ENCODE measurements around the gene LRFN5.

The LRFN5 gene

GRCh38 chr14:41783403-41783802 is 176.7 kb downstream of the LRFN5 start:
- no peak for FAIRE-seq

- no peak for FAIRE-seq
Observed at GRCh38 chr14:41785696-41786095, 179.0 kb downstream of the LRFN5 start.

DNA sequence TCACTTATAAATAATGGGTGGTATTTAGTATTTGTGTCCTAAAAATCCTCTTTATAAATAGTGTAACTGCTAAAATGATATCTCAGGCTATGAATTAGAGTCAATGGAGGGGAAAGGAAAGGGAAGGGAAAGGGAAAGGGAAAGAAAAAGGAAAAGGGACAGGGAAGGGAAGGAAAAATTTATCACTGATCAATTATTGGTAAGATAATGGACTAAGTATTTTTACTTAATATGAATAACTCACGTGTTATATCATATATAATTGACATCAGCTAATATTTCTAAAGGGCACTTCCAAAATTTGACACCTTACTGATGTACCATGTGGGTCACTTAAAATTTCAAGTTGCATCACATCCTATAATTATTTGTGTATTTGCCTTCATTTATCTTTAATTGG is 193.1 kb downstream of the LRFN5 start:
- FAIRE-seq = no peak

DNA sequence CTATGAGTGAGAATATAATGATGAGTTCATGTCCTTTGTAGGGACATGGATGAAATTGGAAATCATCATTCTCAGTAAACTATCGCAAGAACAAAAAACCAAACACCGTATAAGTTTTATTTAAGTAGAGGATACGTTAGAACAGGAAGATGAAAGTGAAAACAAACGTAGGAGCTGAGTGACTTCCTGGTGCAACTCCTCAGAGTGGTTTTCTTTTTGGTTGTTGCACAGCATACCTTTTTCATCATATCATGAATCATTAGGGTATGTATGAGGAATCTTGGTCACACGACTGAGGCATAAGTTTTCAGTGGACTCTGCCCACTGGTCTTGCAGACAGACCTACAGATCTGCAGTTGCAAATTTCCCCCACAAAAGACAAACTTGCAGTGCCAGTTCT is 199.0 kb downstream of the LRFN5 start:
- no peak for FAIRE-seq

GRCh38 chr14:41806366-41806975 is 199.8 kb downstream of the LRFN5 start:
- FAIRE-seq = no peak

DNA sequence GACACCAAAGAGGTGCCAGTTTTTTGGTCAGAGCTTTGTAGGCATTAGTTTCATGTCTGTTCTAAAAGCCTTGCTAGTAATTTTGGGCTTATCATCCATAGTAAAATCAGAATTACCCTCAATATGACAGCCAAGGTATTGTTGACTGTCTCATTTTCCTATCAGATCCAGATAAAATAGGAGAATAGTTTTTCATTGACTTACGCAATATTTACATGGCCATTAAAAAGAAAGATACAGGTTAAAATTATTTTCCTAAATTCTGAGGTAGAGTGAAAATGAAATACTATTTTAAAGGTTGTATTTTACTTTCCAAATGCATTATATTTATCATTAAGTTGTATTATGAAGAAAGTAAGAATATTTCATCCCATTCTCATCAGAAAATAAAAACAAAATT is 203.7 kb downstream of the LRFN5 start:
- no peak for FAIRE-seq

DNA sequence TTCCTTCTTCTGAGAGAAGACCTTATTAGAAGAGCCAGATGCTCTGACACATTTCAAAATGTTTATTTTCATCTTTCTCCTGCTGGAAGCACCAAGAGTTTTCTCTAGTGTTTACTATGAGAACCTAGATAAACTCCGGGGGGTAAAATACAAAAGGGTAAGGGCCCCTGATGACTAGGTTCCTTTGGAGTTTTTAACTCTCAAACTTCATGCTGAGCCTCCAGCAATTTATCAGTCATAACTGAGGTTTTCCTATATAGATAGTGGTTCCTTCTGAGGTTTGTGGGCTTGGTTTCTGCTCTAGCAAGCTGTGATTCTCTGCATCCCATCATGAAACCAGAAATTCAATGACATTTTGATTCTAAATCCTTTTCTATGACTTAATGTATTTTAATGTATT is 210.9 kb downstream of the LRFN5 start:
- no peak for FAIRE-seq

GRCh38 chr14:41824441-41824840 is 217.8 kb downstream of the LRFN5 start:
- FAIRE-seq = no peak

GRCh38 chr14:41825622-41826021 is 218.9 kb downstream of the LRFN5 start:
- no peak for FAIRE-seq

GRCh38 chr14:41830714-41831406 is 224.2 kb downstream of the LRFN5 start:
- FAIRE-seq = no peak

- no peak for FAIRE-seq
Observed at GRCh38 chr14:41839661-41840060, 233.0 kb downstream of the LRFN5 start.

DNA sequence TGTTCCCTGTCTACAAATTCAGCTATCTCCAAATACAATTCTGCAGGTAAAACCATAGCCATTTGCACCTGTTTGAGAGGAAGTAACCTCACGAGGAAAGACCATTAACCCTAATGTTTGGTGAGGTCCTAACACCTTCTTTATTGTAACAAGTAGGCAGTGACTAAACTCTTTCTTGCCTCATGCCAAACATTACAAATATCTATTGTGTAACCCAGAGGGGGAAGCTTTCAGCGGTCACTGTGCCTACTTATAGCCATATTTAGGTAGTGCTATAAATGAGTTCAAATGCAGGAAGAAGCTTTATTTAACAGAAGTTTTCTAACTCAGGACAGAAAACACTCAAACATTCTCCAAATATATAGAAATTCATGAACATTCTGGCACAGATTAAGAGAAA is 252.7 kb downstream of the LRFN5 start:
- no peak for FAIRE-seq

DNA sequence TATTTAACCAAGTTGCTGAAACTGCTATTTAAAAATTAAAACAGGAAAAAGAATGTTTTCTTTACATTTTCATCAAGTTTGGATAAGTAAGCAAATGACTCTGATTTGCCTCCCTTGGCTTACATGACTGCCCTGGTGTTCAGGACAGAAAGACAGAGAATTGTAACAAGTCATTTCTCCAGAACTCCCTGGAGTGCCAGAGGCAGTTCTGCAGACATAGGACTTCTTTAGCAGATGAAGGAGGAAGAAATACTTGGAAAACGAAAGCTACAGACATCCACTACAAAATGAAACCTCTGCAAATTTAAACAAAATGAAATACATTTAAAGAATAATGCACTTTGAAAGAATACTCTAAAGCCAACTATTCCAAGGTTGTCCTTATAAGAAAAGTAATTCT is 253.9 kb downstream of the LRFN5 start:
- no peak for FAIRE-seq

DNA sequence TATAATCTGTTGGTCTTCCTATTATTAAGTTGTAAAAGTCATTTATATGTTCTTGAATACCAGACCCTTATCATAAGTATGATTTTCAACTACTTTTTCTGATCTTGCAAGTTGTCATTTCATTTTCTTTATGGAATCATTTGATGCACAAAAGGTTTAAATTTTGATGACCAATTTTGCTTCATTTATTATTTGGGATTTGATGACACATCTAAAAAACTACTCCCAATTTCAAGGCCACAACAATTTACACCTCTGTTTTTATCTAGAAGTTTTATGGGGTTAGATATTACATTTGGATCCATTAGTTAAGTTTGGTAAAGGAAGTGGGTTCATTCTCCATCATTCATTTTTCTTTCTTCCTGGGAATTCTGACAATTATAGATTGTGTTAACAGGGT is 259.2 kb downstream of the LRFN5 start:
- FAIRE-seq = no peak

DNA sequence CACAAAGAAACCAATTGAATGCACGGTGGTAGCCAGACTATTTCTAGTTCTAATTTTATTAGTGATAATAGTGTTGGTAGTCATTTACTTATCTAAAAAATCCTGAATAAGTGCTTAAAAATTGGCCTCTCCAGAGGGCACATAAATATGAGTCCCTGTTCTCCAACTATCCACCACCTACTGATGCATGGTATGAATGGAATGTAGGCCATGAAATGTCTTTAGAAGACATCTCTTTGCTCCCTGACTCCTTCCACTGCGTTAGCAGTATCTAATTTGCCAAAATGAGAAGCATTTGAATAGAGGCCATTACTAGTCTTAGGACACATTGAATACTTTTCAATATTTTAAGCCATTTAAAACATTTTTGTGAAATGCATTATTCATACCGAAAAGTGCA is 261.7 kb downstream of the LRFN5 start:
- FAIRE-seq = no peak

DNA sequence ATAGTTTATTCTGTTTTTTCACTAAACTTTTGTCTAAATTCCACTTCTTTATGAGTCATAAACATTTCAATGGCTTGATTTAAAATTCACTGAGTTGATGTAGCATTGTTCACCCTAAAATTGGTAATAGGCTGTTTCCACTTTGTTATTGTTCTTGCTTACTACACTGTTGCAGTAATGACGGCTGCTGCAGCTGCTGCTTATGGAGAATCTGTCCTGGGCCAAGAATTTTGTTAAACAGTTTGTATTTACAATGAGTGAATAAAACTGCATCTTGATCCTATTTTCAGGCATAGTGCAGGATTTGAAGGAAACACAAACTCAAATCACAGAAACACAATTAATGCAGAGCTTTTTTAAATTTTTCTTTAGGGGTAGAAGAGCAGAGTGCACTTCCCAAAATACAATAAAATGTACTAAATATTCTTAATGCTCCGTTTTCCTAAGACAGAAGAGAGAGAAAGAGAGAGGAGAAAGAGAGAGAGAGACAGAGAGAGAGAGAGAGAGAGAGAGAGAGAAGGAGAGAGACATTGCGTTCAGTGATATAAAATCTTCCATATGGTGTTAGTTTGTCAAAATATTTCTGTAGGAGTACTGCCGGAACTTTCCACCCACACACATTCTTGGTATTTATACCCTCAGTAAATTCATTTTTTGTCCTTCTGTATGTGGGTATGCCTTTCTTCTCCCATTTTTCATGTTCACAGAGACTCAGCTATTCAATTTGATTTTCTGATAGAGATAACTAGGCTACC is 266.4 kb downstream of the LRFN5 start:
- no peak for FAIRE-seq

DNA sequence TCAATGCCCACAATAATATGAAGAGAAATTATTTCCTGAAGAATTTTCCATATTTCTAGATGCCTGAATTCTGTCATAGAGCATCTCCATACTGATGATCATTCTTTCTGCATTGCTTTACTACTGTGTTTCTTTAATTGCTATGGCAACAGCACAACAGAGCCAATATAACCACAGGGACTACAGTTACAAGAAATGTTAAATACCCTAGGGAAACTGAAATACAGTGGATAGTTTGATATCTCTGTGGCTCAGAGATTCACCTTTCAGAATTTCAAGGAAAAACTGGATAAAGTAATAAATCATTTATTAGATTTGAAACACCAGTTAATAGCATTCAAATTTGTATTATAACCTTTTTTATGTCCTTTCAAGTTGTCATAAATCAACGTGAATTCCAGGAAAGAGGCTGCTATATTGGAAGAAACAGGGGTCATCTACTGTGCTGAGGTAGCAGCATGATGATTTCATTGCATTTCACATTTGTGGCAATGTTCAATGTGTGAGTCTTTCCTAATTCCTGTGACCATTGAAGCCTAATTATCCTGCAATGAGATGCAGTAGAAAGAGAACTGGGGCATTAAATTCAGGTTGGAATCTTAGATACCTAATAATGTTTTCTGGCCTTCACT is 267.1 kb downstream of the LRFN5 start:
- no peak for FAIRE-seq

GRCh38 chr14:41875116-41875515 is 268.4 kb downstream of the LRFN5 start:
- no peak for FAIRE-seq

DNA sequence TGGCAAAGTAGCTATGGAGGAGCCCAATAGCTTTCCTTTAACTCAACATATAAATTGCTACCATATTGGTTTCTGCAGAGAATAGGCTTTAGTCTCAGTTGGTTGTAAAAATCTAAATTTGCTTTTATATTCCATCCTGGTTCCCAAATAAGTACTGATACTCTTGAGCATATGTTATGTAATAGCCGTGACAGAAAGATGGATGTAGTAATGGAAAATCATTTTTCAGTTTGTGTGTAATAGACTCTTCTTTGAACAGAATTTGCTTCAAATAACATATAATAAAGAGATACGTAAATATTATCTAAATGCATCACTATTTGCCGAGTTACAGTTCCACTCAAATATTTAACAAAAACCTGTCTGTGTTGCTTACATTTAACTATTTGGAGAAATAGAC is 271.6 kb downstream of the LRFN5 start:
- FAIRE-seq = no peak

- FAIRE-seq = no peak
Observed at GRCh38 chr14:41891624-41892023, 284.9 kb downstream of the LRFN5 start.

DNA sequence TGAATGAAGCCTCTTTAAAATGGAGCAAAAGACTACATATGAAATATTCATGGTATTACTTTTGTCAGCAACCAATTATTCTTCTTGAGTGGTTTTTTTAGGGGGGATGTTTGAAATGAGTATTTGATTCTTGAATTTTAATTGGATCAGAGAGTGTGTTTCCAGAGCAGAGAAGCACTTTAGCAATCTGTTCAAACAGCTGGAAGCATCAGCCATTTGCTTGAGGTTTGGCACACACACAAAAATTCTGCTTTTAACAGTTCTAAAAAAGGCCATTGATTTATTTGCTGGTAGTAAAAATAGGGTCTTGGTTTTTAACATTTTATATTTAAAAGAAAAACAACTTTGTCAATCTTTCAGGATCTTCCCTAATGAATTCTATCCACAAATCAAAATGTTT is 292.7 kb downstream of the LRFN5 start:
- FAIRE-seq = no peak

DNA sequence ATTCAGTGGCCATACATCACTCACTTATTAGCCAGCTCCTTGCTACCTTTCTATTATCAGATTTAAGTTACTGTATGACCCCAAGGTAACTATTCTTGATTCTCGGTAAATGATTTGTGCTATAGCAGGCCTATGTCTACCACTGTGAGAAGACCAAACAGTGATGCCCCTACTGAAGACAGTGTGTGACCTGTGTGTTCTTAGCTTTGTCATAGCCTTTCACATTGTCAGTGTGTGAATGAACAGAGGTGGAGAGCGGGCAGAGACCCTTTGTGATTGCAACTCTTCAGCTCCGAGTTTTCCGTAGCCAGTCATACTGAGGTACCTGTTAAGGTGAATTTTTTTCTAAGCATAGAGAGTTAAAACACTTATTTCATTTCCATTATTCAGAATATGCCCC is 294.0 kb downstream of the LRFN5 start:
- FAIRE-seq = no peak

DNA sequence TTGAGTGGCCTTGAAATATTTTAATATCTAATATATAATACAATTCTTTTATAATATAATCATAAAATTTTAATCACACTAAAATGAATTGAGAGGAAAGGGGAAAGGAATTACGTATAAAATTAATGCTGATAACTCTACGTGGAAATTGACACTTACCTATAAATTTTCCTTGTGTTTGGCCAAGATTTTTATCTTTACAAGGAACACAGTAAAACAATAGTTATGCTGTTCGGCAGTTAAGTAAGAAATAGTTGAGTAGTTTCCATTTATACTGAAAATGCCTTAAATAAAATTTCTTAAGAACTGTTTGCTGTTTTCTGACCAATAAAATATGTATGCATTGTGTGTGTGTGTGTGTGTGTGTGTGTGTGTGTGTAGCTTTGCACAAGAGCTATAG is 294.4 kb downstream of the LRFN5 start:
- FAIRE-seq = no peak

Data from TTC549 (cell line).